AG04450 (cell line): Measurements from ENCODE around the gene CD24. TPM values are rescaled to one million over a fixed set of nuclear protein-coding genes. Genes with fewer than 3 reads are reported as not detected.

Source experiments
- CTCF ChIA-PET: fragments of 300-600, 350-600 bp; formaldehyde crosslinking; extraction: SDS; loops from one replicate; lab custom pipeline; 2022; ENCODE audit warnings: antibody characterized with exemption, inconsistent platforms; lab: Charles Lee
- POLR2A ChIA-PET: fragments of 350-600 bp; formaldehyde crosslinking; extraction: SDS; loops from one replicate; lab custom pipeline; 2021; ENCODE audit warnings: antibody characterized with exemption, inconsistent platforms; lab: Yijun Ruan, JAX
- DNase-seq: peaks from one replicate; pipeline ENCODE4 v3.0.0-alpha.2; 2011; ENCODE audit warnings: low read depth, low spot score
- H3K27ac ChIP-seq: one replicate; pipeline ENCODE4 v1.5.1; 2012; ENCODE audit warnings: low read depth, low read length, control low read depth
- H3K27me3 ChIP-seq: one replicate; pipeline ENCODE4 v1.6.0; 2012; ENCODE audit warnings: low read length; ENCODE audit not compliant: control insufficient read depth, insufficient read depth
- H3K4me3 ChIP-seq: 2 replicates; pipeline ENCODE4 v1.5.1; 2011; ENCODE audit warnings: mild to moderate bottlenecking, low read depth, low read length, control low read depth
- H3K9me3 ChIP-seq: 2 replicates; pipeline ENCODE4 v1.5.1; 2012; ENCODE audit warnings: low read length; ENCODE audit not compliant: control insufficient read depth, insufficient read depth
- polyA plus RNA-seq: library from polyadenylated mRNA; depleted of rRNA; stranded (reverse); fragments of >200 nt; gene quantifications from 2 replicates; pipeline ENCODE4 v1.2.3, GENCODE V29; 2011
- TF ChIP-seq, protein P1 (sequence below): IDR thresholded peaks from 2 replicates; pipeline ENCODE4 v1.5.1; 2011; ENCODE audit warnings: low read depth, low read length, control low read depth, inconsistent platforms

Gene CD24
- polyA plus RNA-seq, 1 experiment, result 0.89 TPM

GRCh38 chr6:106975738-106976064 lies 1.2 kb upstream of the CD24 start:
- DNase-seq, result no peak
- ChIA-PET POLR2A (no interaction called here), CTCF (interaction anchor here (1.2 to 2.3 kb wide), 2 partner anchors 531 to 636 kb away, joined by 4 to 9 read pairs; no protein-coding TSS in a partner anchor)
- H3K9me3 ChIP-seq, result no peaks in the 10 kb centered on the region
- H3K27me3 ChIP-seq, result peaks cover 52% of the 10 kb centered on the region
- TF ChIP-seq, protein P1, sequence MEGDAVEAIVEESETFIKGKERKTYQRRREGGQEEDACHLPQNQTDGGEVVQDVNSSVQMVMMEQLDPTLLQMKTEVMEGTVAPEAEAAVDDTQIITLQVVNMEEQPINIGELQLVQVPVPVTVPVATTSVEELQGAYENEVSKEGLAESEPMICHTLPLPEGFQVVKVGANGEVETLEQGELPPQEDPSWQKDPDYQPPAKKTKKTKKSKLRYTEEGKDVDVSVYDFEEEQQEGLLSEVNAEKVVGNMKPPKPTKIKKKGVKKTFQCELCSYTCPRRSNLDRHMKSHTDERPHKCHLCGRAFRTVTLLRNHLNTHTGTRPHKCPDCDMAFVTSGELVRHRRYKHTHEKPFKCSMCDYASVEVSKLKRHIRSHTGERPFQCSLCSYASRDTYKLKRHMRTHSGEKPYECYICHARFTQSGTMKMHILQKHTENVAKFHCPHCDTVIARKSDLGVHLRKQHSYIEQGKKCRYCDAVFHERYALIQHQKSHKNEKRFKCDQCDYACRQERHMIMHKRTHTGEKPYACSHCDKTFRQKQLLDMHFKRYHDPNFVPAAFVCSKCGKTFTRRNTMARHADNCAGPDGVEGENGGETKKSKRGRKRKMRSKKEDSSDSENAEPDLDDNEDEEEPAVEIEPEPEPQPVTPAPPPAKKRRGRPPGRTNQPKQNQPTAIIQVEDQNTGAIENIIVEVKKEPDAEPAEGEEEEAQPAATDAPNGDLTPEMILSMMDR, result no peak
- peak overlapping the region; percentile 27; the same call in 1 of the 2 replicates for H3K4me3 ChIP-seq
- H3K27ac ChIP-seq, result no peak overlapping the region

- Histone ChIP-seq H3K4me3 (peak overlapping the region; percentile 40), H3K9me3 (no peaks in the 10 kb centered on the region), H3K27me3 (peaks cover 49% of the 10 kb centered on the region), H3K27ac (no peak overlapping the region)
- DNase-seq, result no peak
- ChIA-PET POLR2A (no interaction called here), CTCF (no interaction called here)
- TF ChIP-seq, protein P1, result no peak
Observed at GRCh38 chr6:106974999-106975737, 639 bp upstream of the CD24 start.

DNA sequence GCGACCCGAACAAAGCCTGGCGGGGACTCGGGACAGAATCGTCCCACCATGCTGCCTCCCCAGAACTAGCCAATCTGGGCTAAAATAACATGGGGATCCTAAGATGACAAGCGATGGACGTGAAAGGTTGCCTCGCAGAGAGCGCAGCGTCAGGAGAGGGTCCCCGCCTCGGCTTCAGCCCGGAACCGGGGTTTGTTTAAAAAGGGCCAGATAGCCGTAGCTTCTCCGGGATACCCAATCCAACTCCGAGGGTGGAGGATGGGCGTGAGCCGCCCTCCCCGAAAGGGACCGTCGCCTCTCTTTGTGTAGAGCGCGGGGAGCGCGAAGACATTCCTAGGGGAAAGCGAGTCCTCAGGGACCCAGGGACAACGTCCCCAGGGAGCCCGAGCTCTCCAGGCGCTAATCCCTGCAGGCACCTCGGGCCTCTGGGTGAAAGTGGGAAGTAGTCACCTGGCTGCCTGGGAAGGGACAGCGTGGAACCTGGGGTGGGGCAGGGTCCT lies 643 bp downstream of the CD24 start:
- Histone ChIP-seq H3K27ac (no peak overlapping the region), H3K9me3 (no peaks in the 10 kb centered on the region), H3K27me3 (peaks cover 52% of the 10 kb centered on the region), H3K4me3 (no peak overlapping the region)
- POLR2A ChIA-PET, result no interaction called here
- TF ChIP-seq, protein P1, result no peak
- CTCF ChIA-PET, result no interaction called here
- DNase-seq, result no peak

- H3K9me3 ChIP-seq, result no peaks in the 10 kb centered on the region
- ChIA-PET CTCF (interaction anchor here (0.6 kb wide), 1 partner anchor 365 kb away, joined by 3 read pairs; no protein-coding TSS in a partner anchor), POLR2A (no interaction called here)
Observed at GRCh38 chr6:106973018-106973835, 1.3 kb downstream of the CD24 start.

More at GRCh38 chr6:106973018-106973835, 1.3 kb downstream of the CD24 start:
- no peak for DNase-seq
- Histone ChIP-seq H3K4me3 (no peak overlapping the region), H3K27ac (no peak overlapping the region), H3K27me3 (peaks cover 50% of the 10 kb centered on the region)
- TF ChIP-seq, protein P1, result no peak
